HTERT RPE-1 (cell line): ENCODE results near the gene CRABP2.

Experiments
- in situ Hi-C: fragments of 300-500 bp; cut with MboI; formaldehyde crosslinking; loops from 4 replicates; pipeline ENCODE4 v1.14.3; 2020; ENCODE audit warnings: low sequenced_read_pairs

Gene CRABP2

GRCh38 chr1:156742017-156742416 lies 36.6 kb upstream of the CRABP2 start:
- in situ Hi-C loops, result no loop called here

- in situ Hi-C loops, result no loop called here
Observed at GRCh38 chr1:156741481-156741983, 36.1 kb upstream of the CRABP2 start.

GRCh38 chr1:156740741-156741480 lies 35.5 kb upstream of the CRABP2 start, which contains the start of gene MRPL24:
Gene MRPL24, minus strand, starts transcription at chr1:156741088. Its CDS starts 2,384 bp downstream, at chr1:156738704.
- in situ Hi-C loops, result no loop called here

- in situ Hi-C loops, result no loop called here
Observed at GRCh38 chr1:156740237-156740740, 34.9 kb upstream of the CRABP2 start.

- in situ Hi-C loops, result no loop called here
Observed at GRCh38 chr1:156738916-156739315, 33.5 kb upstream of the CRABP2 start.

- in situ Hi-C loops, result no loop called here
Observed at GRCh38 chr1:156738407-156738806, 33.0 kb upstream of the CRABP2 start.

GRCh38 chr1:156733989-156734584 lies 28.7 kb upstream of the CRABP2 start:
- in situ Hi-C loops, result no loop called here

- in situ Hi-C loops, result no loop called here
Observed at GRCh38 chr1:156728599-156729462, 23.4 kb upstream of the CRABP2 start, which contains the start of gene ISG20L2. Gene ISG20L2, minus strand, starts transcription at chr1:156728766. Its CDS starts 1,114 bp downstream, at chr1:156727652.

GRCh38 chr1:156727926-156728598 lies 22.7 kb upstream of the CRABP2 start, which contains the start of gene METTL25B:
Gene METTL25B, plus strand, starts transcription at chr1:156728469. Its CDS starts 636 bp downstream, at chr1:156729105.
- in situ Hi-C loops, result no loop called here

- in situ Hi-C loops, result no loop called here
Observed at GRCh38 chr1:156727492-156727891, 22.1 kb upstream of the CRABP2 start.

GRCh38 chr1:156726549-156727226 lies 21.3 kb upstream of the CRABP2 start:
- in situ Hi-C loops, result no loop called here

- in situ Hi-C loops, result no loop called here
Observed at GRCh38 chr1:156725683-156726280, 20.4 kb upstream of the CRABP2 start.

- in situ Hi-C loops, result no loop called here
Observed at GRCh38 chr1:156721535-156721934, 16.2 kb upstream of the CRABP2 start.

- in situ Hi-C loops, result no loop called here
Observed at GRCh38 chr1:156721131-156721530, 15.7 kb upstream of the CRABP2 start.

- in situ Hi-C loops, result no loop called here
Observed at GRCh38 chr1:156717351-156717750, 12.0 kb upstream of the CRABP2 start.

GRCh38 chr1:156714830-156715229 lies 9.4 kb upstream of the CRABP2 start:
- in situ Hi-C loops, result no loop called here

- in situ Hi-C loops, result no loop called here
Observed at GRCh38 chr1:156712626-156713025, 7.2 kb upstream of the CRABP2 start.

- in situ Hi-C loops, result no loop called here
Observed at GRCh38 chr1:156711011-156711817, 5.8 kb upstream of the CRABP2 start.
